OCI-LY7 (cell line): Measurements from ENCODE around the gene IGSF21. TPM values are rescaled to one million over a fixed set of nuclear protein-coding genes. Genes with fewer than 3 reads are reported as not detected.

Experiments
- BruUV-seq: library from RNA; stranded (reverse); fragments of 400-500 nt; replicated peaks from 2 replicates; lab custom pipeline; 2021; lab: Mats Ljungman, UMichigan
- CTCF ChIA-PET: fragments of 300-600 bp; sonication (Branson Sonifier 250); formaldehyde crosslinking; loops from one replicate; lab custom pipeline; 2022; ENCODE audit warnings: antibody characterized with exemption; ENCODE audit not compliant: unreplicated experiment; lab: Charles Lee
- POLR2A ChIA-PET: fragments of 300-600 bp; sonication (Branson Sonifier 250); formaldehyde crosslinking; loops from one replicate; lab custom pipeline; 2022; ENCODE audit warnings: antibody characterized with exemption; lab: Charles Lee
- DNase-seq: peaks from one replicate; pipeline ENCODE4 v3.0.0-alpha.2; 2015; ENCODE audit warnings: low spot score
- H2AFZ ChIP-seq: fragments of 200-600 bp; sonication (generic), shearing (Covaris generic); 2 replicates; pipeline ENCODE4 v1.6.1; 2014; ENCODE audit warnings: mild to moderate bottlenecking, antibody characterized with exemption, low read length, moderate library complexity
- H3K27ac ChIP-seq: fragments of 200-600 bp; sonication (generic); 2 replicates; pipeline ENCODE4 v1.5.1; 2014; ENCODE audit warnings: mixed run types, low read depth, mild to moderate bottlenecking, moderate library complexity, low read length, inconsistent platforms; ENCODE audit not compliant: poor library complexity, severe bottlenecking
- H3K36me3 ChIP-seq: fragments of 200-600 bp; sonication (generic); 2 replicates; pipeline ENCODE4 v1.6.1; 2014; ENCODE audit warnings: mild to moderate bottlenecking, antibody characterized with exemption, low read length, moderate library complexity, mixed read lengths; ENCODE audit not compliant: insufficient read depth
- H3K4me1 ChIP-seq: fragments of 200-600 bp; sonication (generic); 2 replicates; pipeline ENCODE4 v1.5.1; 2014; ENCODE audit warnings: mild to moderate bottlenecking, low read length; ENCODE audit not compliant: insufficient read depth, poor library complexity, severe bottlenecking
- H3K4me2 ChIP-seq: fragments of 200-600 bp; sonication (generic); 2 replicates; pipeline ENCODE4 v1.6.1; 2014; ENCODE audit warnings: mild to moderate bottlenecking, low read length
- H3K4me3 ChIP-seq: fragments of 200-600 bp; sonication (generic); 2 replicates; pipeline ENCODE4 v1.5.1; 2014; ENCODE audit warnings: mild to moderate bottlenecking, low read depth, low read length; ENCODE audit not compliant: poor library complexity, severe bottlenecking
- H3K79me2 ChIP-seq: fragments of 200-600 bp; sonication (generic); 2 replicates; pipeline ENCODE4 v1.6.1; 2016; ENCODE audit warnings: low read depth, mild to moderate bottlenecking, low read length, moderate library complexity, mixed read lengths; ENCODE audit not compliant: insufficient read depth
- H3K9me2 ChIP-seq: fragments of 200-600 bp; sonication (generic); 2 replicates; pipeline ENCODE4 v1.6.1; 2016; ENCODE audit warnings: mild to moderate bottlenecking, low read length, mixed read lengths; ENCODE audit not compliant: insufficient read depth
- H3K9me3 ChIP-seq: fragments of 200-600 bp; sonication (generic); 2 replicates; pipeline ENCODE4 v1.6.1; 2014; ENCODE audit warnings: mild to moderate bottlenecking, mixed run types, low read length, mixed read lengths
- H4K20me1 ChIP-seq: fragments of 200-600 bp; sonication (generic); 2 replicates; pipeline ENCODE4 v1.6.1; 2014; ENCODE audit warnings: mild to moderate bottlenecking, antibody characterized with exemption, low read length, moderate library complexity, mixed read lengths; ENCODE audit not compliant: insufficient read depth
- CTCF ChIP-seq: fragments of 200-600 bp; sonication (generic); conservative IDR thresholded peaks from 2 replicates; pipeline ENCODE4 v1.5.1; 2014; ENCODE audit warnings: mild to moderate bottlenecking, antibody characterized with exemption, low read length, moderate library complexity, mixed read lengths
- EZH2phosphoT487 ChIP-seq: fragments of 200-600 bp; sonication (generic); IDR thresholded peaks from 2 replicates; pipeline ENCODE4 v1.6.1; 2018; ENCODE audit warnings: low read depth, borderline replicate concordance, mild to moderate bottlenecking, mixed run types, antibody characterized with exemption, low read length, moderate library complexity, mixed read lengths
- intact Hi-C: fragments of 100-400 bp; cut with micrococcal nuclease; formaldehyde crosslinking; loops from one replicate; pipeline ENCODE4 v1.10.0; 2022; ENCODE audit not compliant: unreplicated experiment
- total RNA-seq, 2 experiments: library from RNA; depleted of rRNA in 1 of 2; stranded (reverse); fragments of >200 nt in 1 of 2; shearing (Covaris generic) in 1 of 2; gene quantifications; 2 replicates each; pipeline ENCODE4 v1.2.3, GENCODE V29; 2014 to 2022

IGSF21 gene
- total RNA-seq, 2 experiments from 2014 or later = 0.17 TPM; not detected in 1

- no TSS peak for BruUV-seq
- TF ChIP-seq EZH2phosphoT487 (no peak), CTCF (no peak)
- Histone ChIP-seq H3K4me2 (no peak overlapping the region), H3K4me1 (no peaks in the 10 kb centered on the region), H3K4me3 (no peak overlapping the region), H3K27ac (no peak overlapping the region), H3K79me2 (no peaks in the 10 kb centered on the region), H3K9me2 (no peaks in the 10 kb centered on the region), H3K9me3 (no peaks in the 10 kb centered on the region), H2AFZ (no peak overlapping the region), H4K20me1 (no peaks in the 10 kb centered on the region; the same call in 1 of the 2 replicates), H3K36me3 (no peaks in the 10 kb centered on the region)
- intact Hi-C loops = loop anchor here (5.0 to 10.0 kb wide), 2 partner anchors 107 to 201 kb away; no protein-coding TSS in a partner anchor
- CTCF ChIA-PET = no interaction called here
- no peak for DNase-seq
- POLR2A ChIA-PET = no interaction called here
Observed at GRCh38 chr1:18103788-18104421, 3.7 kb upstream of the IGSF21 start.

GRCh38 chr1:18104546-18105100, 3.0 kb upstream of the IGSF21 start:
- no peak for TF ChIP-seq EZH2phosphoT487
- no peak for TF ChIP-seq CTCF
- Histone ChIP-seq H3K4me1 (no peaks in the 10 kb centered on the region), H4K20me1 (no peaks in the 10 kb centered on the region), H3K36me3 (no peaks in the 10 kb centered on the region), H3K27ac (no peak overlapping the region), H3K9me2 (no peaks in the 10 kb centered on the region), H2AFZ (no peak overlapping the region), H3K79me2 (no peaks in the 10 kb centered on the region), H3K4me2 (no peak overlapping the region), H3K4me3 (no peak overlapping the region), H3K9me3 (no peaks in the 10 kb centered on the region)
- no TSS peak for BruUV-seq
- ChIA-PET POLR2A (no interaction called here), CTCF (no interaction called here)
- intact Hi-C loops = loop anchor here (5.0 to 10.0 kb wide), 2 partner anchors 107 to 200 kb away; no protein-coding TSS in a partner anchor
- DNase-seq = no peak

- no peak overlapping the region for H3K4me3 ChIP-seq
- BruUV-seq = no TSS peak
- CTCF ChIA-PET = no interaction called here
Observed at GRCh38 chr1:18105196-18105595, 2.4 kb upstream of the IGSF21 start.

More at GRCh38 chr1:18105196-18105595, 2.4 kb upstream of the IGSF21 start:
- Histone ChIP-seq H4K20me1 (no peaks in the 10 kb centered on the region), H2AFZ (no peak overlapping the region), H3K79me2 (no peaks in the 10 kb centered on the region), H3K4me1 (no peaks in the 10 kb centered on the region), H3K36me3 (no peaks in the 10 kb centered on the region), H3K9me2 (no peaks in the 10 kb centered on the region), H3K4me2 (no peak overlapping the region), H3K27ac (no peak overlapping the region), H3K9me3 (no peaks in the 10 kb centered on the region)
- POLR2A ChIA-PET = no interaction called here
- intact Hi-C loops = loop anchor here (10.0 kb wide), 1 partner anchor 200 kb away; no protein-coding TSS in a partner anchor
- no peak for DNase-seq
- TF ChIP-seq CTCF = no peak
- no peak for TF ChIP-seq EZH2phosphoT487
